ENCODE results near the gene OMA1. TPM values are rescaled to one million over a fixed set of nuclear protein-coding genes. Genes with fewer than 3 reads are reported as not detected.

OMA1 gene
- total and polyA plus RNA-seq, 10 of the 15 experiments (the other 5 are each of a cell fraction or from before 2014, with no cell fraction given), result 23.6 to 67.1 (median 47.1) TPM

- TF ChIP-seq, protein P1, sequence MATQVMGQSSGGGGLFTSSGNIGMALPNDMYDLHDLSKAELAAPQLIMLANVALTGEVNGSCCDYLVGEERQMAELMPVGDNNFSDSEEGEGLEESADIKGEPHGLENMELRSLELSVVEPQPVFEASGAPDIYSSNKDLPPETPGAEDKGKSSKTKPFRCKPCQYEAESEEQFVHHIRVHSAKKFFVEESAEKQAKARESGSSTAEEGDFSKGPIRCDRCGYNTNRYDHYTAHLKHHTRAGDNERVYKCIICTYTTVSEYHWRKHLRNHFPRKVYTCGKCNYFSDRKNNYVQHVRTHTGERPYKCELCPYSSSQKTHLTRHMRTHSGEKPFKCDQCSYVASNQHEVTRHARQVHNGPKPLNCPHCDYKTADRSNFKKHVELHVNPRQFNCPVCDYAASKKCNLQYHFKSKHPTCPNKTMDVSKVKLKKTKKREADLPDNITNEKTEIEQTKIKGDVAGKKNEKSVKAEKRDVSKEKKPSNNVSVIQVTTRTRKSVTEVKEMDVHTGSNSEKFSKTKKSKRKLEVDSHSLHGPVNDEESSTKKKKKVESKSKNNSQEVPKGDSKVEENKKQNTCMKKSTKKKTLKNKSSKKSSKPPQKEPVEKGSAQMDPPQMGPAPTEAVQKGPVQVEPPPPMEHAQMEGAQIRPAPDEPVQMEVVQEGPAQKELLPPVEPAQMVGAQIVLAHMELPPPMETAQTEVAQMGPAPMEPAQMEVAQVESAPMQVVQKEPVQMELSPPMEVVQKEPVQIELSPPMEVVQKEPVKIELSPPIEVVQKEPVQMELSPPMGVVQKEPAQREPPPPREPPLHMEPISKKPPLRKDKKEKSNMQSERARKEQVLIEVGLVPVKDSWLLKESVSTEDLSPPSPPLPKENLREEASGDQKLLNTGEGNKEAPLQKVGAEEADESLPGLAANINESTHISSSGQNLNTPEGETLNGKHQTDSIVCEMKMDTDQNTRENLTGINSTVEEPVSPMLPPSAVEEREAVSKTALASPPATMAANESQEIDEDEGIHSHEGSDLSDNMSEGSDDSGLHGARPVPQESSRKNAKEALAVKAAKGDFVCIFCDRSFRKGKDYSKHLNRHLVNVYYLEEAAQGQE (IDR thresholded peaks at IDR 0.05; ENCODE audit: low read depth, low read length), result no peak
- TF ChIP-seq CEBPB (IDR thresholded peaks at IDR 0.05; ENCODE audit: borderline replicate concordance in 1 of 2, low read depth in 2 of 2, low read length in 2 of 2) (no peak), MEF2B (IDR thresholded peaks at IDR 0.05; ENCODE audit: partially characterized antibody, poor library complexity, severe bottlenecking) (no peak), SIN3A (IDR thresholded peaks at IDR 0.05; ENCODE audit: low read depth, low read length) (no peak)
Observed at GRCh38 chr1:58575551-58576324, 29.2 kb upstream of the OMA1 start (continued).

- ChIA-PET RAD21 (ENCODE audit: unreplicated experiment) (interaction anchor here (1.0 kb wide), 1 partner anchor 28 kb away, joined by 3 read pairs; the partner anchor contains the start of gene OMA1), CTCF (interaction anchor here (3.5 kb wide), 1 partner anchor 77 kb away, joined by 21 read pairs; no protein-coding TSS in a partner anchor), SMC1A (ENCODE audit: uncharacterized antibody, unreplicated experiment) (interaction anchor here (0.6 to 3.9 kb wide), 8 partner anchors 9 to 349 kb away, joined by 3 to 17 read pairs (median 4); partner anchors contain the start of gene OMA1), POLR2A (no interaction called here)
- Histone ChIP-seq H3K27ac (ENCODE audit: control insufficient read depth, insufficient read depth) (no peak overlapping the region), H3K79me2 (ENCODE audit: control insufficient read depth, insufficient read depth, low read length) (no peaks in the 10 kb centered on the region), H3K4me3 (no peak overlapping the region), H4K20me1 (ENCODE audit: control insufficient read depth, insufficient read depth) (no peaks in the 10 kb centered on the region), H3K9ac (ENCODE audit: control insufficient read depth, insufficient read depth, low read length) (no peak overlapping the region), H3K4me2 (ENCODE audit: control insufficient read depth, insufficient read depth) (no peak overlapping the region), H3K4me1 (ENCODE audit: control insufficient read depth, insufficient read depth, low read length) (peaks cover 44% of the 10 kb centered on the region), H2AFZ (ENCODE audit: control insufficient read depth, low read depth, low read length) (no peak overlapping the region), H3K36me3 (ENCODE audit: control insufficient read depth in 2 of 2, insufficient read depth in 2 of 2, low read length in 1 of 2) (no peaks in the 10 kb centered on the region), H3K27me3 (replicated peaks in 1 of 2; ENCODE audit: control insufficient read depth in 2 of 2, insufficient read depth in 2 of 2, low read length in 1 of 2) (no peaks in the 10 kb centered on the region), H3K9me3 (replicated peaks; ENCODE audit: control insufficient read depth, insufficient read depth, low read length) (peaks cover 7% of the 10 kb centered on the region; the same call in 1 of the 3 replicates)
- no TSS peak for BruUV-seq (replicated peaks)
- in situ Hi-C loops (cut with MboI) (loop anchor here (25.0 kb wide), 1 partner anchor 1738 kb away; no protein-coding TSS in a partner anchor), intact Hi-C loops (cut with micrococcal nuclease; ENCODE audit: unreplicated experiment) (no loop called here)
- no peak for ATAC-seq
- DNase-seq (ENCODE audit: low read depth, low spot score), result no peak
- no peak for FAIRE-seq
- WGBS (ENCODE audit: insufficient coverage, insufficient replicate concordance, low lambda C conversion rate, missing lambda C conversion rate), result 98% methylated on average over 2 of the region's 2 CpGs
- TF ChIP-seq POU2F2 (IDR thresholded peaks at IDR 0.05; ENCODE audit: borderline replicate concordance, low read depth, low read length) (no peak), FOXM1 (IDR thresholded peaks at IDR 0.05; ENCODE audit: low read depth, low read length) (no peak), MEF2A (IDR thresholded peaks at IDR 0.05; ENCODE audit: insufficient read depth, low read depth, low read length) (no peak), EGR1 (IDR thresholded peaks at IDR 0.05; ENCODE audit: borderline replicate concordance in 1 of 2, low read depth in 2 of 2, low read length in 2 of 2) (no peak), GABPA (IDR thresholded peaks at IDR 0.05; ENCODE audit: low read depth) (no peak), NFYB (IDR thresholded peaks at IDR 0.05; ENCODE audit: insufficient read depth, low read depth, low read length) (no peak), POLR2AphosphoS5 (IDR thresholded peaks at IDR 0.05; ENCODE audit: low read length) (no peak), SRF (IDR thresholded peaks at IDR 0.05; ENCODE audit: low read depth in 2 of 2, low read length in 2 of 2) (no peak), IRF4 (IDR thresholded peaks at IDR 0.05; ENCODE audit: low read depth, low read length) (no peak), SMAD1 (IDR thresholded peaks at IDR 0.05; ENCODE audit: low read depth, partially characterized antibody) (no peak), NFYA (IDR thresholded peaks at IDR 0.05; ENCODE audit: borderline replicate concordance, low read depth, low read length) (no peak), BMI1 (IDR thresholded peaks at IDR 0.05; ENCODE audit: borderline replicate concordance) (no peak), TCF7 (IDR thresholded peaks at IDR 0.05; ENCODE audit: borderline replicate concordance) (no peak)
- TF ChIP-seq, protein P2, sequence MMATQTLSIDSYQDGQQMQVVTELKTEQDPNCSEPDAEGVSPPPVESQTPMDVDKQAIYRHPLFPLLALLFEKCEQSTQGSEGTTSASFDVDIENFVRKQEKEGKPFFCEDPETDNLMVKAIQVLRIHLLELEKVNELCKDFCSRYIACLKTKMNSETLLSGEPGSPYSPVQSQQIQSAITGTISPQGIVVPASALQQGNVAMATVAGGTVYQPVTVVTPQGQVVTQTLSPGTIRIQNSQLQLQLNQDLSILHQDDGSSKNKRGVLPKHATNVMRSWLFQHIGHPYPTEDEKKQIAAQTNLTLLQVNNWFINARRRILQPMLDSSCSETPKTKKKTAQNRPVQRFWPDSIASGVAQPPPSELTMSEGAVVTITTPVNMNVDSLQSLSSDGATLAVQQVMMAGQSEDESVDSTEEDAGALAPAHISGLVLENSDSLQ (IDR thresholded peaks at IDR 0.05), result no peak
Observed at GRCh38 chr1:58574816-58575215, 28.3 kb upstream of the OMA1 start.

All from GM12878 (cell line).